Stimulated activated CD4-positive, alpha-beta T cell treated with anti-CD3 and anti-CD28 coated beads, Interleukin-1b, Interleukin-23, amount 100 ng/mL, for 4 hours (primary cell): ENCODE data around the gene BACH2.
A peak's percentile ranks its signal among the peaks of the same experiment; 100 is the strongest.

Experiments
- DNase-seq, 2 donors: peaks; one replicate each; pipeline ENCODE4 v3.0.0-alpha.2; 2020; ENCODE audit warnings: low read depth in 2 of 2

Gene BACH2

DNA sequence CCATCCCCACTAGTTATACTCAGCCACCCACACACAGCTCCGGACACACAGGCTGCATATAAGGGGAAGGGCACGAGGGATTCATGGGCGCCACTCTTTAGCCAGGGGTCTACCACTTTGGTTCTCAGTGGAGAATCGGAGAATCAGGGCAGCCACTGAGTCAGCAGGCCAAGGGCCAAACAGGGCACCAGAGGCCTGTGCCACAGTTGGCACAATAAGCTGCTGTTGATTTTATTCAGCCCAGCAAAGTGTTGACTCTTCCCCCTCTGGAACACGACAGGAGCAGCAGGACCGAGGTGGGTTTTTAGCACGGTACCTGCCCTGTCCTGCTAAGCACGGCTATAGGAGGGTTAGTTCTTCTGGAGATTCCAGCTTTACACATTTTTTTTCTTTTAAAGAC lies 354.0 kb downstream of the BACH2 start:
- DNase-seq: no peak

DNA sequence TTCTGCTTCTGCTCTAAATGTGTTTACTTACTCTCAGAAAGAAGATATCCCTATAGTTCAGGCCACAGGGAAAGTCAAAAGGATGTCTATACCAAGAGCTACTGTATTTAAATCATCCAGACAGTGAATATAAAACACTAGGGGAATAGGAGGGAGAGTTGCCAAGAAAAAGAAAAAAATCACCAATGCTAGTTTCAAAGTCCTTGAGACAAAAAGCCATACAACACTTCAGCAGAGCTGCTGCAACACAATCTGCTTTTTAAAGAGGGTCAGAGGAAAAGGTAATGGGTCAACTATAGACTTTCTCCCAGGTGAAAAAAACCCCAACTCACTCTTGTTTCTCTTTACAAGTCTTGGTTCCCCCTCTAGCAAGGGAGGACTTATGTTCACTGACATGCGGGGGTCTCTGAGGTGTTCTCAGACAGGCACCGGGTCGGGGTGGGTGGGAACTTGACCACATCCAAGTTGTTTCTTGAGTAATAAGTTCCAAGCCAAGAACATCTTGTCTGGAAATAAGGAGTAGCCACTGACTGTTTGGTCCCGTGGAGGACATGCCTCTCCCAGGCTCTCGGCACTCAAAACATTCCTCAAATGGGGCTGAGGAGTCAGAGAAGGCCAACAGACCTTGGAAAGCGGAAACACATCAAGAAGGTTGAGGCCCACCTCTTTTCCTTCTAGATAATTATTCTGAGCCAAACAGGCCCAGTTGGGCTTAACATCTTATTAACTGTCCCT lies 354.7 kb downstream of the BACH2 start:
- DNase-seq: no peak

DNA sequence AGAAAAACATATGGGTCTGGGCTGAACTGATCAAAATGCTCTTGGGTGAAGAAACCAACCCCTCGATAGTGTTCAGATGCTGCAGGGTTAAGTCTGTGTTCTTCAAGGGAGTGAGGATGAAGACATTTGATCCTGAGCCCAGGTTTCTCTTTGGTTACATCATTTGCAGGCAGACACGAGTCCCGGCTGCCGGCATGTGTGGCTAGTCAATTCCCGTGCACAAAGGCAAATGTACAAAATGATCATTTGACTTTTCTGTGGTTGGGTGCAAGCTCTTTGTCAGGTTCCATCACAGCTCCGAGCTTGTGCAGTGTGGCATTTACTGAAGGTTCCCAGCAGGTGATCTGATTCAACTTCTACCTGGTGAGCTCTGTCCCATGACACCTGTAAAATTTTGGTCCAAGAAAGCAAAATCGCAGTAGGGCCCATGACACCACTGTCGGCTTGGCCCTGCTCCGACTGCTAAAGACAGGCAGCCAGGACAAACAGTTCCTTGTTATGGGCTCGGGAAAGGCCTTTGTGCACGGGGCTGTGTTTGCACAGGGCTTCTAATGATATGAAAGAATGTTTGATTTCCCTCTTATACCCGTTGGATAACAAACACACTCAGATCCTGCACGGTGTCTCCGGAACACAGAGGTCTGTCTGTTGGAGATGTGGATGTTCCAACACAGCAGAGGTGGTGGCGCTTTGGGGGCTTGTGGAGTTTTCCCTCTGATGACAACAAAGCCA lies 355.4 kb downstream of the BACH2 start:
- no peak for DNase-seq

DNA sequence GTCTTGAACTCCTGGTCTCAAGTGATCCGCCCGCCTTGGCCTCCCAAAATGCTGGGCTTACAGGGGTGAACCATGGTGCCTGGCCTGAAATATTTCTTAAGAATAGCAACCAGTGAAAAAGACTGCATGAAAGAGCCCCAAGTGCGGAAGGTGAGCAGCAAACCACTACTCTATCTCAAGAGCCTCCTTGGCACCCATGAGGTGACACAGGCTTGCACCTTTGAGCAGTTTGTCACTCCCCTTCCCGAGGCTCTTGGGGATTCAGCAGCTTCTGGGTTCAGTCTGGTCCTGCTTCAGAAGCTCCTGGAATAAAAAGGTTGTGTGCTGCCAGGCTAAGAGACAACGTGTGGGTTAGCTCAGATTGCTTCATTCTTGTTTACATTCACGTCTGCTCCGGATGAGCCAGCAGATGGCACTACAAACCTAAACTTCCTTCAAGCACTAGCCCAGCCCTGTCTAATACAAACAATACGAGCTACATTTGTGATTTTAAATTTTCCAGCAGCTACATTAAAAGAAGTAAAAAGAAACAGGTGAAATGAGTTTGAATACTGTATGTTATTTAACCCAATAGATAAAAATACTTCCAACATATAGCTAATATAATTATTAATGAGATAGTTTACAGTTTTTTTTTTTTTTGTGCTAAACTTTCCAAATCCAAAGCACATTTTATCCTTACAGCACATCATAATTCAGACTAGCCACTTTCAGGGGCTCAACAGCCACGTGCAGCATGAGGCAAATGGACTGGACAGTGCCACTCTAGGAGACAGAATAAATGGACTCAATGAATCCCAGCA lies 356.2 kb downstream of the BACH2 start:
- DNase-seq: peak; percentile 30 to 57

DNA sequence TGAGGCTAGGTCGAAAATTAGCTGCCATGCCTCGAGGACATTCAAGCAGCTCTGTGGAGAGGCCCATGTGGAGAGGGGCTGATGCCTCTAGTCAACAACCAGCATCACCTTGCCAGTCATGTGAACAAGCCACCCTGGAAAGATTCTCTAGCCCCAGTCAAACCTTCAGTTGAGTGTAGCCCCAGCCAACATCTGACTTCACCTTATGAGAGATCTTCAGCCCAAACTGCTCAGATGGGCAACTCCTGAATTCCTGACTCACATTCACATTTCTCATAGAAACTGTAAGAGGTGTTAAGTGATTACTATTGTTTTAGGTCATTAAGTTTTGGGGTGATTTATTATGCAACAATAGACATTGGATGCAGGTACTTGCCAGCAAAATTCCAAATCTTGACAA lies 357.5 kb downstream of the BACH2 start:
- no peak for DNase-seq

DNA sequence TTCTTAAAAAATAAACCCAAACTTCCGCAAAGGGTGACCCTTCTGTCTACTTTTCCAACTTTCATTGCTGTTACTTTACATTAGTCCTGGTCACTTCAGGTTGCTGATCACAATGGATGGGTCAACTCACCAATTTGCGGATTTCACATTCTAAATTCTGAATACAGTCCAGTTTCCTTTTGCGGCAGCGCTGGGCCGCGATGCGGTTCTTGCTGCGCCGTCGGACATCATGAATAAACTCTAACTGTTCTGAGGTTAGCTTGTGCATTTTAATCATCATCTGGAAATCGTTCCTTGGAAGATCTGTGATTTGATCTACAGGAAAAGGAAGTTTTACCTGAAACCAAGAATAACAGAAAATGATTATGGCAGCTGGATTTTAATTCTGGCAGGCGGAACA lies 358.6 kb downstream of the BACH2 start:
- no peak for DNase-seq

DNA sequence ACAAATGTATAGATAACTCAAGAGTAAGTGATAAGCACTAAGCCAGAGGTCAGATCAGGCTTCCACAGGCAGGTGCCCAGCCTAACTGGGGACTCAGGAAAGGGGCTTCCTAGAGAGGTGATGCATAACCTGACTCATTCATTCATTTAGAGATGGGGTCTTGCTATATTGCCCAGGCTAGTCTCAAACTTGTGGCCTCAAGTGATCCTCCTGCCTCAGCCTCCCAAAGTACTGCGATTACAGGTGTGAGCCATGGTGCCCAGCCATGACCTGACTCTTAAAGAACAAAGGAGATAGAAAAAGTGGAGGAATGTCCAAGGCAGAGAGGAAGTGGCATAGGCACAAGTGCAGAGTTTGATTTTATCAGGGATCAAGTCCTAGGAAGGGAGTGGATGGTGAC lies 360.5 kb downstream of the BACH2 start:
- DNase-seq: no peak

DNA sequence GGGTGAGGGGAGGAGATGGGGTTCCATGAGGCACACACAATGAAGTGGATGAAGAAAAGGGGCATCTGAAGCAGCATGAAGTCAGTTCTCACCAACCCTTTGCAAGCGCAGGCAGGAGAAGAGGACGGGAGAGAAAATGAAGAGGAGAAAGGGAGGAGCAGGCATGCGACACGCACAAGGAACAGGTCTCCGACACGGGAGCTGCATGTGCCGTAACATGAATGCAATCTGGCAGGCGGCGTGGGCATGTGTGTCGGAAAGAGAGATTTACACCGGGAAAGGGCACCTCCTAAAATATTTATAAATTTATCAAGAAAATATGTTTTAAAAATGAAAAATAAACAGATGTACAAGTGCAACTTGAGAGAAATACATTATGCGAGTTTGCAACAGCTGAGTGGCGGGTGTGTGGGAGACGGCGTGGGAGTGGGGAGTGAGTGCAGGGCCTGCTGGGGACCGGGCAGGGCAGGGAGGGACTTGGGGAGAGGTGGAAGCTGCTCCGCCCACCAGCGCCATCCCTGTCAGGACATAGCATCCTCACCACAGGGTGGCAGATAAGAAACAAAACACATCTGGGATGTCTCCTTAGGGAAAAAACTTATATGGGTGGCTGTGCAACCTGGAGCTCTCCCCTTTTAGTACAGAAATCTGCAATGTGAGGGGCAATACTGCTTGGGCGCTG lies 361.8 kb downstream of the BACH2 start:
- no peak for DNase-seq

DNA sequence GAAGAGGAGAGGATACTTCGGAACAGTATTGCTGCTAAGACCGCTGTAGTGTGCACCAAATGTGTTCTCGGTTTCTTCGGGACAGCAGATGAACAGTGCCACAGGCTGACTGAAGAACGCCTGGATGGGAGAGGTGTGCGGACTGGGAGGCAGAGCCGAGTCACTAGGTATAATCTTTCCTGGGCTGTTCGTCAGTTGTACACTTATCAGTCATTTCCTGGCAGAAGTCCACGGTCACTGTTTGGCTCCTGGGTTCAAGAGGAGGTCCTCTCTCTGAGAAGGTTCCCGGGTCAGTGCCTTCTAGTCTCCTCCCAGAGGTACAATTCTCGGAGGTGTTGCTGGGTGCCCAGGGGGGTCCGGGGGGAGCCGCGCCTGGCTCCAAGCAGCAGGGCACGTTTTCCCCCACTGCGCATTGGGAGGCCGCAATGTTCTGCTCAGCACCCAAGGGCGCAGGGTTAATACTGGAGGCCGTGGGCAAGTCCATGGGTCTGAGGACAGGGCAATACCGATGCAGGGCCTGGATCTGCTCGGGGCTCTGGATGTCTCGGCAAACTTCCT lies 364.3 kb downstream of the BACH2 start:
- DNase-seq: no peak

DNA sequence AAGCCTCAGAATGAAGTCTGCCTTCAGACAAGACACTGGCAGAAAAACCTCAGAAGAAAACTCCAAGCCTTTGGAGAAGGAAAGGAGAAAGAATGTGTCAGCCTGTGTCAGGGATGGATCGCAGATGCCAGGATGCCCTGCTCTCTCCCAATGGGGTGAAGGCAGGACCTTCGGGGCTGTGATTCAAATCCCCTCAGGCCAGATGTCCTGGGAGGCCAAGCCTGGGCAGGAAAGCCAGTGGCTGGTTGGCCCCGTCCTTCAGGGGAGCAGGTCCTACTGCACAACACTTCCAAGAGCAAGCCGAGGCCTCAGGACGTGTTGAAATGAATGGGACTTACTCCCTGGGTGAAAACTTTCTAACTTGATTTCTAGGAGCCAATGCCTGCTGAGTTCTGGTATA lies 365.9 kb downstream of the BACH2 start:
- DNase-seq: no peak

DNA sequence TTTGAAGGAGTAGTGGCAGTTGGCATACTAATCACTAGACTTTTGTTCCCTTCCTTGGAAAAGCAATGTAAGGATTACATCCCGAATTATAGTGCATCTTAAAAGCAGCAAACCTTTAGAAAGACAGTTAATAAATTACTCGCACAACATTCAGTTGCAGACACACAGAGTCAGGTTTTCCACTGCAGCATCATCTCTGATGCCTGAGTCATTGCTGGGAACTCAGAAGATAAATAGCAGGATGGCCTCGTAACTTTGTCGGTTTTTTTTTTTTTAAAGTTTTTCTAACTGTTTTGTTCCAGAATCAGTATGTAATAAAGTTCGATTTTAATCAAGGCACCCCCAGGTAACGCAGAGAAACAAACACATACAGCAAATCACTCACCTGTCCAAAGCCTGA lies 368.0 kb downstream of the BACH2 start:
- no peak for DNase-seq

DNA sequence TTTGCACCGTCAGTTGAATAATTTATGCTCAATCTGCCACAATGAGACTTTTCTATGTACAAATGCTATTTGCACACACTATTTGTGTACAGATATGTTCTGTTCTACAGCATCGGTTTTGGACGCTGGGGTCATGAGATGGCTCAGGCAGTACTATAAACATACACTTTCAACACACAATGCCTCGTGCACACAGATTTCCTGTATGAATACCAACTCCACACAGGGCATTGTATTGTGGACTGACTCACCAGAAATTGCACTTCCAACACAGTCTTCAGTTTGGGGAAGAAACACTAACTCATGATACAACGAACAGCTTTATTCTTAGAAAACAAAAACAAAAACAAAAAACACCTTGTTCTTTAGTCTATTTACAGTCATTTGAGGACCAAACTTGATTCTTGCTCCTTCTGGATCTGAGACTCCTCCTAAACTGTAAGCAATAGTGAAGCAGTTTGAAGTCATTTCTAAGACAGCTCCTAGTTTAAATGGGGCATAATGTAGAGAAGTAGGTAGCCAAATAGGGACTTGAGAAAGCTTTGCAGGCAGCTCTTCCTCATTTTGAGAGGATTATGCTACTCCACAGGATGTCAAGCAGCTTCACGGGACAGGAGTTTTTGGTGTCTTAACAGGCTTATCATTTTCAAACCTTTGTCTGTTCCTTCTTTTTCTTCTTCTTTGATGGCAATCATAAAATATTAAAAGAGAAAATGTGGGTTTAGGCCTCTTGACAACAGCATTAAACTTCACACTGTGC lies 368.7 kb downstream of the BACH2 start:
- DNase-seq: no peak

DNA sequence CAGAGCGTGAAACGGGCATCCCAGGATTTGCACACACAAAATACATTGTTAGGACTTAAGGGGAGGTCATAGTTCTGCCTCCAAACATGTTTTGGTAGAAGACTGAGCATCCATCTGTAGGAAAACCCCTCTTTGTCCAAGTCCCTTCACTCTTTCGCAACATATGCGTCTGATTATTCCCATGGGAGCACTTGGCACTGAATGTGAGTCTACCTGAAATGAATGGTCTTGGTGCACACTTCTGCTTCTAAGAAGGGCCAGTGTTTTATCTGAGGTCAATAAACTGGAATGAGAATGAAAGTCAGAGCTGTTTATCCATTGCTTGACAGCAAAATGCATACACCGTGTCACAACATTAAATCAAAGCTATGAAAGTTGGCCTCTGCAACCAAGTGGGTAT lies 369.4 kb downstream of the BACH2 start:
- DNase-seq: no peak

DNA sequence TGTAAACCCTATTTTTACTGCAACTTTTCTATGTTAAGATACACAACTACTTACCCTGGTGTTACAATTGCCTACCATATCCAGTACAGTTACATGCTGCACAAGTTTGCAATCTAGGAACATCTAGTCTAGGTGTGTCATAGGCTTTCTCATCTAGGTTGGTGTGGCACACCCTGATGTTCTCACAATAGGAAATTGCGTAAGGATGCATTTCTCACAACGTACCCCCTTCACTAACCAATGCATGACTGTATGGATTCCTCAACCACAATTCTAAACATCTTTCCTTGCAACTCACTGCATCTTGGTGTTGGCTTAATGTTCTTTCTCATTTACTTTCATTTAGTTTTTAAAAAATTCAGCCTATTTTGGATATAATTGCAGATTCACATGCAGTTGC lies 370.8 kb downstream of the BACH2 start:
- no peak for DNase-seq

DNA sequence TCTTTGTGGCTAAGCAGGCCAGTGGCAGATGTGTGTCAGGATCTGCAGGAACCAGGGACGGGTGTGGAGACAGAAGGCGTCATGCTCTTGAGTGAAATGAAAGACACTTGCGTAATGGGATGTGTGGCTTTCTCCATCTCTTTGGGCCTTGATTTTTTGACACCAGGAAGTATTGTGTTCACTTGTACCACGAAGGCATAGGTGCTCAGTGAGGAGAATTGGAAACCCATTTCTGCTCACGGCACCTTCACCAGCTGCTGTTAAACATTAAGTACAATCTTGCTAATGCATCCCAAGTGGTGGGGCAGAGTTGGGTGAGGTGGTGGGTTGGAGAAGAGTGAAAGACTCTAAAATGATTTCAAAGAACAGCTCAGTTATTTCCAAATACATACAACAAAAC lies 372.4 kb downstream of the BACH2 start:
- DNase-seq: no peak

DNA sequence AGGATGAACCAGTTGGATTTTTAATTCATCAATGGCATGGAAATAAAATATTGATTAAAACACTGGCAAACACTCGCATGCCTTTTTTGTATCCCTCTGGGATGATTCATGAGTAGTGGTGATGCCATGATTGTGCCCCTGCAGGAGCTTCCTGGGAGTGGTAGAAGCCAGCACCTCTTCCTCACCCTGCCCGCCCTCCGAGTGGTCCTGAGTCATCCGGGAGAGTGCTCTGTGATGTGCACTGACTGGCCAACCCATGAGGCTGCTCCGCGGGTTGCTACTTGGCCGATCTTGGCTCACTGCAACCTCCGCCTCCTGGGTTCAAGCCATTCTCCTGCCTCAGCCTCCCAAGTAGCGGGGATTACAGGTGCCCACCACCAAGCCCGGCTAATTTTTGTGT lies 375.0 kb downstream of the BACH2 start:
- no peak for DNase-seq

DNA sequence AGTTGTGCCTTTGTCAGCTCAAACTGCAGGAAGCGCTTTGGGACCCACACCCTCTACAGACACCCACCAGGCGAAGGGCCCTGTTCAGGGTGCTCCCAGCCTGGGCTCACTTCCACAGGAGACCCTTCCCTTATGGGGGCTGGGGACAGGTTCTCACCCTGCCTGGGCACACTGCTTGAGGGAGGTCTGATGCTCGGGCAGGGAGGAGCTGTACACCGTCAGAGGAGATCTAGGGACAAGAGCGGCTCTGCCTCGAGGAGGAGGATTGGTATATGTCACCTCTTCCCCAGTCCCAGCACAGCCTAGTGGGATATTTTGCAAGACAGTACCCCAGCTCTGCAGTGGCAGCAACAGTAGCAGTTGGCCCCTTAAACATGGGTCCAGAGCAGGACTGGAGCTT lies 375.4 kb downstream of the BACH2 start:
- DNase-seq: no peak

DNA sequence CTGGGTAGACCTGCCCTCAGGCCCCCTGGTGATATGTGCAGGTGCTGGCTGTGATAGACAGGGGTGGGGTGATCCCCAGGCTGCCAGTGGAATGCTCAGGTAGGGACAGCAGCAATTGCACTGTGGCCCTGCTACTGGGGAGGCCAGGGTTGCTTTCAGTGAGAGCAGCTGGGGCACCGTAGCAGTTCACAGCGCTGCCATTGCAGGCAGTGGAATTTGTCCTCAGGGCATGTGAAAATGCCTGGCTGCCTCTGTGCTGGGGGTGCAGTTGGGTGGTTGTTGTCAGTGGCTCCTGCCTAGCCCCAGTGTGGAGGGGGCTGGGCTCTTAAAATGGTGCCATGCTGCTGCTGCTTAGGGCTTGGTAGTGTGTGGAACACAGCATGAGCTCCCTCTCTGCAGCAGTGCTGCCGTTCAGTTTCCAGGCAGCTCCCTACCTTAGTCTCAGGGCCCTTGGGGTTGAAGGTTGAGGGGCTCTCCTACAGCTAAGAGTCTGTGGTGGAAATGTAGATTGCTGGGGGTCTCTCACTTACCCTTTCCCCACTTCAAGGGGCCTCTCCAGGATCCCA lies 378.8 kb downstream of the BACH2 start:
- no peak for DNase-seq

DNA sequence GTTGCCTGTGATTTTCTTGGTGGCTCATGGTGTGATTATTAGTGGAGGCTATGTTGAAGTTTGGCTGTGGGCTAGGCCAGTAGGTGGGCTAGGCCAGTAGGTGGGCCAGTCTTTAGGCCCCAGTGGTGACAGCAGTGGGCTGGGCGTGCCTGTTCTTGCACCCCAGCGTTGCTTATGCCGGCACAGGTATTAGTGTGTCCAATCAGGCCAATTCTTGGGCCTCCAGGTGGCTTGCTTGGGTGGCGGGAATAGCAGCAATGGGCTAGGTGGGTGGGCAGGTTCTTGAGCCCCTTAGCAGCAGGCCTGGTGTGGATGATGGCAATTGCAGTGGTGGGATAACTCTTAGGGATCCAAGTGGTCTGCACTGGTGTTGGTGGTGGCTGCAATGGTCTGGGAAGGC lies 379.4 kb downstream of the BACH2 start:
- no peak for DNase-seq

DNA sequence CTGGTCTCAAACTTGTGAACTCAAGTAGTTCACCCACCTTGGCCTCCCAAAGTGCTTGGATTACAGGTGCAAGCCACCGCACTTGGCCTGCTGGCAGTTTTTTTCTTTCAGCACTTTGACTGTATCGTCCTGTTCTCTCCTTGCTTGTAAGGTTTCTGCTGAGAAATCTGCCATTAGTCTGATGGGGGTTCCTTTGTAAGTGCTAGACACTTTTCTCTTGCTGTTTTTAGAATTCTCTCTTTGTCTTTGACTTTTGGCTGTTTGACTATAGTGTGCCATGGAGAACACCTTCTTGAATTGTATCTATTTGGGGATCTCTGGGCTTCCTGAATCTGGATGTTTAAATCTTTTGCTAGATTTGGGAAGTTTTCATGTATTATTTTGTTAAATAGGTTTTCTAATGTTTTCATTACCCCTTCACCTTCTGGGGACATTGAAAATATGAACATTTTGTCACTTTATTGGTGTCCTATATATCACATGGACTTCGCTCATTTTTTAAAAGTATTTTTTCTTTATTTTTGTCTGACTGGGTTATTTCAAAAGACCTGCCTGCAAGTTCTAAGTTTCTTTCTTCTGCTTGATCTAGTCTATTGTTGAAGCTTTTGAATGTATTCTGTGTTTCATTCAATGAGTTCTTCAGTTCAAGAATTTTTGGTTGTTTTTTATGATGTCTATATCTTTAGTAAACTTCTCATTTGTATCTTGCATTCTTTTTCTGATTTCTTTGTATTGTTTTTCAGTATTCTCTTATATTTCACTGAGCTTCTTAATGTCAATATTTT lies 380.3 kb downstream of the BACH2 start:
- DNase-seq: no peak
